HG02885 (cell line): Measurements from ENCODE around the gene ANKRD28.
"Not testable (repeated sequence)": the region's sequence is repeated elsewhere in the genome, so short reads cannot be mapped to it uniquely, and the experiment has no call there.

Experiments used
- ATAC-seq: cut with Tn5 transposase; IDR thresholded peaks from one replicate; pipeline ENCODE4 v1.9.1; 2021; ENCODE audit warnings: mild to moderate bottlenecking; ENCODE audit not compliant: unreplicated experiment, poor library complexity

The ANKRD28 gene

GRCh38 chr3:15797642-15798303 lies at the start of gene ANKRD28:
TSS of gene ANKRD28 (minus strand) at chr3:15797979. CDS start at chr3:15796521, 1,458 bp downstream.
- ATAC-seq, result no peak

GRCh38 chr3:15847239-15847638 lies 49.5 kb upstream of the ANKRD28 start:
- no peak for ATAC-seq

GRCh38 chr3:15846606-15847005 lies 48.8 kb upstream of the ANKRD28 start:
- no peak for ATAC-seq

- peak; percentile 73 for ATAC-seq
These were observed 47.7 kb upstream of the ANKRD28 start for GRCh38 chr3:15845475-15845874.

- no peak for ATAC-seq
These were observed 47.1 kb upstream of the ANKRD28 start for GRCh38 chr3:15844889-15845288.

- not testable (repeated sequence) for ATAC-seq
These were observed 43.6 kb upstream of the ANKRD28 start for GRCh38 chr3:15841091-15841973.

GRCh38 chr3:15839568-15839967 lies 41.8 kb upstream of the ANKRD28 start:
- ATAC-seq, result no peak

- ATAC-seq, result no peak
These were observed 34.1 kb upstream of the ANKRD28 start for GRCh38 chr3:15831927-15832326.

- no peak for ATAC-seq
These were observed 27.2 kb upstream of the ANKRD28 start for GRCh38 chr3:15825016-15825415.

GRCh38 chr3:15823092-15823491 lies 25.3 kb upstream of the ANKRD28 start:
- no peak for ATAC-seq

GRCh38 chr3:15822281-15822680 lies 24.5 kb upstream of the ANKRD28 start:
- no peak for ATAC-seq

GRCh38 chr3:15820911-15821310 lies 23.1 kb upstream of the ANKRD28 start:
- no peak for ATAC-seq

- ATAC-seq, result no peak
These were observed 21.8 kb upstream of the ANKRD28 start for GRCh38 chr3:15819576-15819975.

- ATAC-seq, result no peak
These were observed 21.3 kb upstream of the ANKRD28 start for GRCh38 chr3:15819043-15819442.

GRCh38 chr3:15815696-15816095 lies 17.9 kb upstream of the ANKRD28 start:
- no peak for ATAC-seq

- ATAC-seq, result not testable (repeated sequence)
These were observed 15.3 kb upstream of the ANKRD28 start for GRCh38 chr3:15813079-15813478.

- no peak for ATAC-seq
These were observed 14.4 kb upstream of the ANKRD28 start for GRCh38 chr3:15812183-15812582.

- ATAC-seq, result peak; percentile 38
These were observed 12.9 kb upstream of the ANKRD28 start for GRCh38 chr3:15810702-15811101.

GRCh38 chr3:15809313-15809712 lies 11.5 kb upstream of the ANKRD28 start:
- ATAC-seq, result no peak

- no peak for ATAC-seq
These were observed 11.0 kb upstream of the ANKRD28 start for GRCh38 chr3:15808679-15809310.

GRCh38 chr3:15805756-15806266 lies 8.0 kb upstream of the ANKRD28 start:
- ATAC-seq, result peak; percentile 78
